ENCODE results near the gene FYB1. TPM values are rescaled to one million over a fixed set of nuclear protein-coding genes. Genes with fewer than 3 reads are reported as not detected.

FYB1 gene
- total RNA-seq, 1 donor from 2014 or later = 74.1 TPM

DNA sequence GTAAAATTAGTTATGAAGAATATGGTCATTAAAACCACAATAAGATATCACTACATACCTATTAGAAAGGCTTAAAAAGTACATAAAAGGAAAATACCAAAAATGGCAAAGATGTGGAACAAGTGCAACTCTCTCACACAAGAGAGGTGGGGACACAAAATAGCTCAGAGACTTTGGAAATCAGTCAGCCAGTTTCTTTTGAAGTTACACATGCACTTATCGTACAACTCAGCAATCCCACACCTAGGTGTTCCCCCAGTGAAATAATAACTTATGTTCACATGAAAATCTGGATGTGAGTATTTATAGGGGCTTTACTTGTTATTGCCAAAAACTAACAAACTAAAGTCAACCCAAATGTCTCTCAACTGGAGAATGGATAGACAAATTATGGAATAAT lies 135.4 kb downstream of the FYB1 start:
- no peak overlapping the region for H3K27ac ChIP-seq
- no peaks in the 10 kb centered on the region for H3K27me3 ChIP-seq
- TF ChIP-seq, protein P1, sequence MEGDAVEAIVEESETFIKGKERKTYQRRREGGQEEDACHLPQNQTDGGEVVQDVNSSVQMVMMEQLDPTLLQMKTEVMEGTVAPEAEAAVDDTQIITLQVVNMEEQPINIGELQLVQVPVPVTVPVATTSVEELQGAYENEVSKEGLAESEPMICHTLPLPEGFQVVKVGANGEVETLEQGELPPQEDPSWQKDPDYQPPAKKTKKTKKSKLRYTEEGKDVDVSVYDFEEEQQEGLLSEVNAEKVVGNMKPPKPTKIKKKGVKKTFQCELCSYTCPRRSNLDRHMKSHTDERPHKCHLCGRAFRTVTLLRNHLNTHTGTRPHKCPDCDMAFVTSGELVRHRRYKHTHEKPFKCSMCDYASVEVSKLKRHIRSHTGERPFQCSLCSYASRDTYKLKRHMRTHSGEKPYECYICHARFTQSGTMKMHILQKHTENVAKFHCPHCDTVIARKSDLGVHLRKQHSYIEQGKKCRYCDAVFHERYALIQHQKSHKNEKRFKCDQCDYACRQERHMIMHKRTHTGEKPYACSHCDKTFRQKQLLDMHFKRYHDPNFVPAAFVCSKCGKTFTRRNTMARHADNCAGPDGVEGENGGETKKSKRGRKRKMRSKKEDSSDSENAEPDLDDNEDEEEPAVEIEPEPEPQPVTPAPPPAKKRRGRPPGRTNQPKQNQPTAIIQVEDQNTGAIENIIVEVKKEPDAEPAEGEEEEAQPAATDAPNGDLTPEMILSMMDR (IDR thresholded peaks at IDR 0.05) = no peak
- DNase-seq (ENCODE audit: low spot score in 2 of 2) = no peak
- intact Hi-C loops (cut with DNase I) = loop anchor here (5.0 kb wide), 1 partner anchor 77 kb away; no protein-coding TSS in a partner anchor
- H3K4me1 ChIP-seq = no peaks in the 10 kb centered on the region
- H3K9me3 ChIP-seq = no peaks in the 10 kb centered on the region
- H3K36me3 ChIP-seq = no peaks in the 10 kb centered on the region
- H3K4me3 ChIP-seq = no peak overlapping the region

DNA sequence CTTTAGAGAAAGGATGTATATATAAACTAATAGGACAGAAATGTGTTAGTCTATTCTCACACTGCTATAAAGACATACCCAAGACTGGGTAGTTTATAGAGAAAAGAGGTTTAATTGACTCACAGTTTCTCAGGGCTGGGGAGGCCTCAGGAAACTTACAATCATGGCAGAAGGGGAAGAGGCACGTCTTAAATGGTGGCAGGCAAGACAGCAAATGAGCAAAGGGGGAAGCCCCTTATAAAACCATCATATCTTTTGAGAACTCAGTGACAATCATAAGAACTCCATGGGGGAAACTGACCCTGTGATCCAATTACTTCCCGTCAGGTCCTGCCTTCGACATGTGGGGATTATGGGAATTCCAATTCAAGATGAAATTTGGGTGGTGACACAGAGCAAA lies 136.4 kb downstream of the FYB1 start:
- Histone ChIP-seq H3K4me3 (no peak overlapping the region), H3K9me3 (no peaks in the 10 kb centered on the region), H3K27me3 (no peaks in the 10 kb centered on the region), H3K36me3 (no peaks in the 10 kb centered on the region), H3K4me1 (no peaks in the 10 kb centered on the region), H3K27ac (no peak overlapping the region)
- intact Hi-C loops (cut with DNase I) = loop anchor here (5.0 kb wide), 1 partner anchor 76 kb away; no protein-coding TSS in a partner anchor
- DNase-seq (ENCODE audit: low spot score in 2 of 2) = no peak
- TF ChIP-seq, protein P1 (IDR thresholded peaks at IDR 0.05) = no peak

DNA sequence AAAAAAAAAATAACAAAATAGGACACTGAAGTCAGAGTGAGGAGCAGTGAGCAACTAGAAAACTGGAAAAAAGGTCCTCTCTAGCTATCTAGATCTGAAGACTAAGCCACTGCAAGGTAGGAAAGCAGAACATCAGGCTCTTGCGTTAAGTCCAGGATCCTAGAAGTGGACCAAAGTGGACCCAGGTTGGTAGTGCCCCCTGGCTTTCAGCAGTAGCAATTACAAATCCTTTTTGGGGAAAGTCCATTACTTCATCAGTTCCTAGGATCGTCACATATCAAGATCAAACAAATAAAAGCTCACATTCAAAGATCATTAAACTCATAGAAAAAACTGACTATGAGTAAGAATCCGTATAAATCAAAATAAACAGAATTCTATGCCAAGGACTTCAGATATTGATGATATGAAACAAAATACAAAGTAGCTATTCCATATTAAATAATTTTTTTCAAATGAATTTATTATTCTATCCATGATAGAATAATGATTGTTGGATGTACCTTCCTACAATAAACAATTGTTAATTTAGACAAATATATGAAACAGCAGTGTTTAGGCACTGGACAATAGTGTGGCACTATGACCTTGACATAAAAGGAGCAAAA lies 138.7 kb downstream of the FYB1 start:
- no peak overlapping the region for H3K4me3 ChIP-seq
- DNase-seq (ENCODE audit: low spot score in 2 of 2) = no peak
- no peaks in the 10 kb centered on the region for H3K9me3 ChIP-seq
- intact Hi-C loops (cut with DNase I) = loop anchor here (1.0 to 5.0 kb wide), 2 partner anchors 73 to 86 kb away; no protein-coding TSS in a partner anchor
- no peak overlapping the region for H3K27ac ChIP-seq
- no peaks in the 10 kb centered on the region for H3K27me3 ChIP-seq
- TF ChIP-seq, protein P1 (IDR thresholded peaks at IDR 0.05) = peak; percentile 72 to 83 (median 77)
- H3K4me1 ChIP-seq = peaks cover 0 to 5% of the 10 kb centered on the region in 2 donors
- H3K36me3 ChIP-seq = no peaks in the 10 kb centered on the region

DNA sequence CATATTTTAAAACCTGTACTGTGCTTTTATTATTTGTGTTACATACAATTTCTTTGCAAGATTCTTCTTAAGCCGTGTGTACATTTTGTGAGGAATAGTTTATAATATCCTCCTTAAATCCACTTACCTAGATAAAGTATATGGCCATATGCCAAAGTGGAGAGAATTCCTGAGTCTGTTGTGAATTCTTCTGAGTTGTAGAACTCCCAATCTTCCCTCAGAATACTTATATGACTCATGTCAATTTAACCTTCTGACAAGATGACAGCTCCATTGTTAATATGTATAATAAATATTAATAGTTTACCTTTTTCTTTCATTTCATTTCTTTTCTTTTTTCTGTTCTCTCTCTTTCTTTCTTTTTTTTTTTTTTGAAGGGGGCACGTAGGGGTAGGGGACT lies 139.2 kb downstream of the FYB1 start:
- Histone ChIP-seq H3K4me3 (no peak overlapping the region), H3K36me3 (no peaks in the 10 kb centered on the region), H3K9me3 (no peaks in the 10 kb centered on the region), H3K27me3 (no peaks in the 10 kb centered on the region), H3K4me1 (peaks cover 0 to 5% of the 10 kb centered on the region in 2 donors), H3K27ac (no peak overlapping the region)
- TF ChIP-seq, protein P1 (IDR thresholded peaks at IDR 0.05) = no peak
- intact Hi-C loops (cut with DNase I) = loop anchor here (1.0 to 5.0 kb wide), 2 partner anchors 73 to 86 kb away; no protein-coding TSS in a partner anchor
- DNase-seq (ENCODE audit: low spot score in 2 of 2) = no peak

DNA sequence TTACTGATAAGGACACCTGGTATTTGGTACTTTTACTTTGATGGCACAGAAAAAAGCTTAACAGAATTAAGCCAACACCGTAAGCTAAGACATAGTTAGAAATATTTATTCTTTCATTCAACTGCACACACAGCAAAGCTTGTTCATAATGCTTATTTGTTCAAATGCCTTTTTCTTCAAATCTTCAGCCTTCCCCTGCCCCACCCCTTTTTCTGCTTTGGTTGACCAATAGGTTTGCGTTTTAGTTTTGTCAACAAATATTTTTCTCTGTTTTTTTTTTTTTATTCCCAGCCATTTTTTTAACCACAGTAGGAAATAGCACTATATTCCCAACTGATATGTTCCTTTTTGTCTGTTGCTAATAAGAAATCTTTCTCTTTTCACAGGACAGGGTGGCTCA lies 140.2 kb downstream of the FYB1 start:
- no peaks in the 10 kb centered on the region for H3K36me3 ChIP-seq
- H3K9me3 ChIP-seq = no peaks in the 10 kb centered on the region
- TF ChIP-seq, protein P1 (IDR thresholded peaks at IDR 0.05) = no peak
- no peak overlapping the region for H3K27ac ChIP-seq
- intact Hi-C loops (cut with DNase I) = loop anchor here (5.0 to 10.0 kb wide), 3 partner anchors 326 to 612 kb away; partner anchors contain the start of gene LIFR
- peaks cover 0 to 5% of the 10 kb centered on the region in 2 donors for H3K4me1 ChIP-seq
- H3K4me3 ChIP-seq = no peak overlapping the region
- no peaks in the 10 kb centered on the region for H3K27me3 ChIP-seq
- no peak for DNase-seq (ENCODE audit: low spot score in 2 of 2)
